GM12878 (cell line): ENCODE measurements around the gene MEGF6. TPM values are rescaled to one million over a fixed set of nuclear protein-coding genes. Genes with fewer than 3 reads are reported as not detected.

Experiments used
- ATAC-seq: fragments of 200-7000 bp; cut with Tn5 transposase; 3 replicates; pipeline ENCODE4 v1.9.1; 2020; ENCODE audit warnings: mild to moderate bottlenecking, moderate library complexity
- BruUV-seq: library from RNA; stranded (reverse); fragments of 400-500 nt; replicated peaks from 2 replicates; lab custom pipeline; 2021; lab: Mats Ljungman, UMichigan
- CTCF ChIA-PET: fragments of 300-600 bp; sonication (Branson Sonifier 250); formaldehyde crosslinking; extraction: SDS; loops from one replicate; lab custom pipeline; 2021; ENCODE audit warnings: inconsistent platforms; lab: Yijun Ruan, JAX
- POLR2A ChIA-PET: fragments of 350-600 bp; formaldehyde crosslinking; extraction: SDS; loops from one replicate; lab custom pipeline; 2021; ENCODE audit warnings: inconsistent platforms; lab: Charles Lee
- RAD21 ChIA-PET: fragments of 300-600 bp; sonication (Branson Sonifier 250); formaldehyde crosslinking; loops from one replicate; lab custom pipeline; 2023; ENCODE audit warnings: antibody characterized with exemption; ENCODE audit not compliant: unreplicated experiment; lab: Charles Lee
- SMC1A ChIA-PET: fragments of 300-600 bp; sonication (Branson Sonifier 250); formaldehyde crosslinking; loops from one replicate; lab custom pipeline; 2023; ENCODE audit not compliant: unreplicated experiment, uncharacterized antibody; lab: Charles Lee
- DNase-seq: peaks from one replicate; pipeline ENCODE4 v3.0.0-alpha.2; 2011; ENCODE audit warnings: low read depth, low spot score
- FAIRE-seq: peaks from 3 replicates; lab custom pipeline; 2011; peaks lifted over from hg19 to GRCh38; lab: Jason Lieb, UNC
- H2AFZ ChIP-seq: 2 replicates; pipeline ENCODE4 v1.6.0; 2011; ENCODE audit warnings: low read depth, low read length, control low read depth; ENCODE audit not compliant: control insufficient read depth
- H3K27ac ChIP-seq: 2 replicates; pipeline ENCODE4 v1.5.1; 2011; ENCODE audit warnings: control low read depth; ENCODE audit not compliant: control insufficient read depth, insufficient read depth
- H3K27me3 ChIP-seq, 2 experiments: replicated peaks in 1 of 2; 2 replicates each; pipeline versions ENCODE4 v1.6.0 to v1.6.1; 2011; ENCODE audit warnings: low read length in 1 of 2; ENCODE audit not compliant: control insufficient read depth in 2 of 2, insufficient read depth in 2 of 2
- H3K36me3 ChIP-seq, 2 experiments: 2 replicates each; pipeline ENCODE4 v1.5.1; 2011; ENCODE audit warnings: low read length in 1 of 2; ENCODE audit not compliant: control insufficient read depth in 2 of 2, insufficient read depth in 2 of 2
- H3K4me1 ChIP-seq: 2 replicates; pipeline ENCODE4 v1.6.1; 2011; ENCODE audit warnings: mild to moderate bottlenecking, low read length, moderate library complexity, mixed read lengths; ENCODE audit not compliant: control insufficient read depth, insufficient read depth
- H3K4me2 ChIP-seq: 2 replicates; pipeline ENCODE4 v1.6.0; 2011; ENCODE audit warnings: control low read depth; ENCODE audit not compliant: control insufficient read depth, insufficient read depth
- H3K4me3 ChIP-seq: fragments of 200-600 bp; sonication (generic); 2 replicates; pipeline ENCODE4 v1.5.1; 2016
- H3K79me2 ChIP-seq: 2 replicates; pipeline ENCODE4 v1.6.0; 2011; ENCODE audit warnings: low read length; ENCODE audit not compliant: control insufficient read depth, insufficient read depth
- H3K9ac ChIP-seq: 2 replicates; pipeline ENCODE4 v1.8.0; 2011; ENCODE audit warnings: low read length, control low read depth, mixed read lengths; ENCODE audit not compliant: control insufficient read depth, insufficient read depth
- H3K9me3 ChIP-seq: replicated peaks from 3 replicates; pipeline ENCODE4 v1.5.1; 2011; ENCODE audit warnings: mild to moderate bottlenecking, low read length; ENCODE audit not compliant: control insufficient read depth, insufficient read depth
- H4K20me1 ChIP-seq: 2 replicates; pipeline ENCODE4 v1.6.0; 2011; ENCODE audit not compliant: control insufficient read depth, insufficient read depth
- CBX5 ChIP-seq: sonication (generic); IDR thresholded peaks from 2 replicates; pipeline ENCODE4 v1.6.1; 2016; ENCODE audit warnings: low read depth, moderate library complexity, mild to moderate bottlenecking, inconsistent platforms
- EP300 ChIP-seq, 2 experiments: fragments of 150-350 bp in 1 of 2; IDR thresholded peaks; 2 replicates each; pipeline ENCODE4 v1.6.1; 2011 to 2012; ENCODE audit warnings: low read depth in 2 of 2, low read length in 2 of 2, borderline replicate concordance in 1 of 2, improper control_type of control experiment in 1 of 2, inconsistent platforms in 1 of 2; ENCODE audit not compliant: control insufficient read depth in 1 of 2
- FOXM1 ChIP-seq: IDR thresholded peaks from 2 replicates; pipeline ENCODE4 v1.6.1; 2012; ENCODE audit warnings: low read depth, mild to moderate bottlenecking, inconsistent platforms, low read length, moderate library complexity
- GABPA ChIP-seq: IDR thresholded peaks from 2 replicates; pipeline ENCODE4 v1.6.1; 2014; ENCODE audit warnings: antibody characterized with exemption, low read depth, mild to moderate bottlenecking, inconsistent platforms
- SMAD5 ChIP-seq: IDR thresholded peaks from 2 replicates; pipeline ENCODE4 v1.6.1; 2016; ENCODE audit warnings: antibody characterized with exemption, low read depth
- TARDBP ChIP-seq: IDR thresholded peaks from 2 replicates; pipeline ENCODE4 v1.6.1; 2016; ENCODE audit warnings: borderline replicate concordance
- ZNF384 ChIP-seq: IDR thresholded peaks from 2 replicates; pipeline ENCODE4 v1.6.1; 2012; ENCODE audit warnings: low read depth, mild to moderate bottlenecking, low read length, improper control_type of control experiment, borderline replicate concordance
- WGBS: methylation state at CpG from one replicate; pipeline ENCODE4 v1.1.6; 2016; ENCODE audit warnings: low lambda C conversion rate; ENCODE audit not compliant: insufficient replicate concordance, insufficient coverage; ENCODE audit errors: missing lambda C conversion rate; 5-methylcytosine and 5-hydroxymethylcytosine counted together
- in situ Hi-C: fragments of 300-500 bp; cut with MboI; formaldehyde crosslinking; loops from 9 replicates; pipeline ENCODE4 v1.14.3; 2018; ENCODE audit warnings: mixed read lengths
- intact Hi-C: fragments of 100-400 bp; cut with micrococcal nuclease; formaldehyde crosslinking; loops from one replicate; pipeline ENCODE4 v1.14.2; 2022; ENCODE audit not compliant: unreplicated experiment
- polyA plus RNA-seq, 11 experiments: library from polyadenylated mRNA; depleted of rRNA in 4 of 11; unstranded in 6 of 11; stranded (reverse) in 5 of 11; fragments of >200 nt; fragmentation: Nextera tagmentation in 4 of 11; fragmentation: Illumina TruSeq in 1 of 11; extraction: Ambion mirVana in 4 of 11; extraction: Trizol in 1 of 11; gene quantifications; 1 replicate in 1 of 11; 2 replicates in 10 of 11; pipeline versions ENCODE4 v1.2.1 to v1.2.3, GENCODE V29; 2011 to 2016; ENCODE audit warnings: inconsistent platforms in 2 of 11, missing spikeins in 2 of 11, low read depth in 1 of 11
- total RNA-seq, 4 experiments: library from RNA; depleted of rRNA in 3 of 4; stranded (reverse); fragments of >200 nt in 3 of 4; fragmentation: Illumina TruSeq in 1 of 4; extraction: Trizol in 1 of 4; gene quantifications; 2 replicates each; pipeline versions ENCODE4 v1.2.1 to v1.2.3, GENCODE V29; 2013 to 2021
- TF ChIP-seq, protein P1 (sequence below): IDR thresholded peaks from 2 replicates; pipeline ENCODE4 v1.6.1; 2012; ENCODE audit warnings: low read depth, low read length, improper control_type of control experiment

Gene MEGF6
- total and polyA plus RNA-seq, 10 of the 15 experiments (the other 5 are each of a cell fraction or from before 2014, with no cell fraction given), result 0.03 to 0.41 TPM; not detected in 8

DNA sequence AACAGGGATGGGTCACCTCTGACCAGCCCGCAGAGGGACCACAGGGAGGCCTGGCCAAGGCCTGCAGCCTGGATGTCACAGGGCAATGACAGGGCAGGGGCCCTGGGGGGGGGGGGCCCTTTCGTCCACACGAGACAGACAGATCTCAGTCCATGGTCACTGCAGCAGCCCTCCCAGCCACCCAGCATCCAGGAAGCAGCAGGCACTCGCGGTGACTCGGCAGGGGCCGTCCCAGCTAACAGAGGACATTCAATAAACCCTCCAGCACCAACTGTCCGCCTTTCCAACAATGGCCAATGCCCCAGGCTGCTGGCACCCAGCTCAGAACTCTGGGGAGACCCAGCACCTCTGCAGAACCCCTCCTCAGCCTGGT is 32.9 kb downstream of the MEGF6 start:
- H3K4me3 ChIP-seq, result no peak overlapping the region
- FAIRE-seq (no peak), DNase-seq (no peak), ATAC-seq (no peak)
- TF ChIP-seq CBX5 (no peak), ZNF384 (no peak), GABPA (no peak), SMAD5 (no peak), EP300 (IDR thresholded peaks at IDR 0.05; ENCODE audit: borderline replicate concordance in 1 of 2, control insufficient read depth in 1 of 2, low read depth in 2 of 2, low read length in 2 of 2) (no peak), FOXM1 (no peak), TARDBP (no peak)
- TF ChIP-seq, protein P1, sequence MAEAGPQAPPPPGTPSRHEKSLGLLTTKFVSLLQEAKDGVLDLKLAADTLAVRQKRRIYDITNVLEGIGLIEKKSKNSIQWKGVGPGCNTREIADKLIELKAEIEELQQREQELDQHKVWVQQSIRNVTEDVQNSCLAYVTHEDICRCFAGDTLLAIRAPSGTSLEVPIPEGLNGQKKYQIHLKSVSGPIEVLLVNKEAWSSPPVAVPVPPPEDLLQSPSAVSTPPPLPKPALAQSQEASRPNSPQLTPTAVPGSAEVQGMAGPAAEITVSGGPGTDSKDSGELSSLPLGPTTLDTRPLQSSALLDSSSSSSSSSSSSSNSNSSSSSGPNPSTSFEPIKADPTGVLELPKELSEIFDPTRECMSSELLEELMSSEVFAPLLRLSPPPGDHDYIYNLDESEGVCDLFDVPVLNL, result no peak
- 8% methylated on average over 8 of the region's 8 CpGs for WGBS
- no peaks in the 10 kb centered on the region for H3K79me2 ChIP-seq
- in situ Hi-C loops (no loop called here), intact Hi-C loops (no loop called here)
- ChIA-PET RAD21 (no interaction called here), POLR2A (no interaction called here), SMC1A (no interaction called here), CTCF (no interaction called here)
- no peak overlapping the region for H3K9ac ChIP-seq
- no peak overlapping the region for H3K4me2 ChIP-seq
- no peaks in the 10 kb centered on the region; the same call in 2 of the 3 replicates for H3K9me3 ChIP-seq
- no peaks in the 10 kb centered on the region for H3K27me3 ChIP-seq
- H2AFZ ChIP-seq, result no peak overlapping the region
- H3K27ac ChIP-seq, result no peak overlapping the region
- H3K4me1 ChIP-seq, result no peaks in the 10 kb centered on the region
- H3K36me3 ChIP-seq, result no peaks in the 10 kb centered on the region
- no TSS peak for BruUV-seq
- no peaks in the 10 kb centered on the region for H4K20me1 ChIP-seq
